ENCODE measurements around the gene CES2.
"Not testable (repeated sequence)": the region's sequence is repeated elsewhere in the genome, so short reads cannot be mapped to it uniquely, and the experiment has no call there.

CES2 gene

GRCh38 chr16:66937725-66938337, 2.5 kb downstream of the CES2 start:
- no peak for DNase-seq

GRCh38 chr16:66939366-66939765, 4.0 kb downstream of the CES2 start:
- no peak for DNase-seq

- DNase-seq = no peak
Observed at GRCh38 chr16:66940236-66940635, 4.9 kb downstream of the CES2 start.

- no peak for DNase-seq
Observed at GRCh38 chr16:66942981-66943380, 7.7 kb downstream of the CES2 start.

GRCh38 chr16:66943426-66944053, 8.2 kb downstream of the CES2 start:
- DNase-seq = no peak

- DNase-seq = no peak
Observed at GRCh38 chr16:66944054-66944441, 8.7 kb downstream of the CES2 start.

GRCh38 chr16:66944971-66945370, 9.7 kb downstream of the CES2 start:
- DNase-seq = not testable (repeated sequence)

- no peak for DNase-seq
Observed at GRCh38 chr16:66945939-66946338, 10.6 kb downstream of the CES2 start.

GRCh38 chr16:66946541-66946940, 11.2 kb downstream of the CES2 start:
- no peak for DNase-seq

- no peak for DNase-seq
Observed at GRCh38 chr16:66946974-66947301, 11.6 kb downstream of the CES2 start.

- DNase-seq = peak; percentile 66 to 89
Observed at GRCh38 chr16:66947302-66948065, 12.2 kb downstream of the CES2 start.

- DNase-seq = no peak
Observed at GRCh38 chr16:66948134-66948836, 13.0 kb downstream of the CES2 start.

GRCh38 chr16:66948837-66949225, 13.5 kb downstream of the CES2 start:
- DNase-seq = no peak

GRCh38 chr16:66949472-66949871, 14.2 kb downstream of the CES2 start:
- no peak for DNase-seq

GRCh38 chr16:66950437-66950836, 15.1 kb downstream of the CES2 start:
- DNase-seq = no peak

GRCh38 chr16:66950971-66951790, 15.9 kb downstream of the CES2 start:
- DNase-seq = no peak

- no peak for DNase-seq
Observed at GRCh38 chr16:66952430-66953110, 17.3 kb downstream of the CES2 start.

GRCh38 chr16:66953462-66954096, 18.3 kb downstream of the CES2 start:
- DNase-seq = no peak

GRCh38 chr16:66954097-66954659, 18.9 kb downstream of the CES2 start:
- DNase-seq = peak; percentile 52 to 70

GRCh38 chr16:66955363-66956153, 20.2 kb downstream of the CES2 start:
- DNase-seq = not testable (repeated sequence)

- DNase-seq = not testable (repeated sequence)
Observed at GRCh38 chr16:66956154-66956457, 20.8 kb downstream of the CES2 start.

All from hippocampal formation (tissue), 2 donors.